OCI-LY1 (cell line): Measurements from ENCODE around the gene ZSWIM5.

ENCODE experiments used
- H2AFZ ChIP-seq: fragments of 200-600 bp; sonication (generic), shearing (Covaris generic); 2 replicates; pipeline ENCODE4 v1.6.0; 2014; ENCODE audit warnings: antibody characterized with exemption, mild to moderate bottlenecking, low read length
- H3F3A ChIP-seq: fragments of 200-600 bp; sonication (generic), shearing (Covaris generic); 2 replicates; pipeline ENCODE4 v1.6.0; 2014; ENCODE audit warnings: mild to moderate bottlenecking, antibody characterized with exemption, low read length, moderate library complexity; ENCODE audit not compliant: insufficient read depth
- H3K27ac ChIP-seq: fragments of 200-600 bp; sonication (generic); 2 replicates; pipeline ENCODE4 v1.5.1; 2014; ENCODE audit warnings: low read length, mixed run types, mild to moderate bottlenecking, low read depth; ENCODE audit not compliant: poor library complexity, severe bottlenecking
- H3K27me3 ChIP-seq: fragments of 200-600 bp; sonication (generic); 2 replicates; pipeline ENCODE4 v1.6.0; 2014; ENCODE audit warnings: antibody characterized with exemption, mild to moderate bottlenecking, low read length, moderate library complexity; ENCODE audit not compliant: insufficient read depth
- H3K36me3 ChIP-seq: fragments of 200-600 bp; sonication (generic); 2 replicates; pipeline ENCODE4 v1.6.1; 2014; ENCODE audit warnings: mild to moderate bottlenecking, antibody characterized with exemption, low read length, moderate library complexity, mixed read lengths; ENCODE audit not compliant: insufficient read depth
- H3K4me1 ChIP-seq: fragments of 200-600 bp; sonication (generic); 2 replicates; pipeline ENCODE4 v1.5.1; 2014; ENCODE audit warnings: mild to moderate bottlenecking, low read length, moderate library complexity; ENCODE audit not compliant: insufficient read depth, severe bottlenecking
- H3K4me2 ChIP-seq: fragments of 200-600 bp; sonication (generic), shearing (Covaris generic); 2 replicates; pipeline ENCODE4 v1.6.1; 2014; ENCODE audit warnings: low read length
- H3K4me3 ChIP-seq: fragments of 200-600 bp; sonication (generic); 2 replicates; pipeline ENCODE4 v1.5.1; 2014; ENCODE audit warnings: low read length, low read depth, mild to moderate bottlenecking, mixed read lengths; ENCODE audit not compliant: poor library complexity, severe bottlenecking
- H3K79me2 ChIP-seq: fragments of 200-600 bp; shearing (Covaris generic); 2 replicates; pipeline ENCODE4 v1.6.1; 2016; ENCODE audit warnings: mixed run types, low read length, mixed read lengths; ENCODE audit not compliant: insufficient read depth
- H3K9ac ChIP-seq: fragments of 200-600 bp; sonication (generic), shearing (Covaris generic); 2 replicates; pipeline ENCODE4 v1.6.1; 2014; ENCODE audit warnings: mild to moderate bottlenecking, low read length, mixed read lengths
- H3K9me2 ChIP-seq: fragments of 200-600 bp; sonication (generic), shearing (Covaris generic); 2 replicates; pipeline ENCODE4 v1.6.1; 2014; ENCODE audit warnings: low read depth, mild to moderate bottlenecking, low read length, mixed read lengths
- H3K9me3 ChIP-seq: fragments of 200-600 bp; shearing (Covaris generic); 2 replicates; pipeline ENCODE4 v1.6.1; 2014; ENCODE audit warnings: low read length, mixed read lengths
- H4K20me1 ChIP-seq: fragments of 200-600 bp; sonication (generic), shearing (Covaris generic); 2 replicates; pipeline ENCODE4 v1.6.0; 2016; ENCODE audit warnings: mild to moderate bottlenecking, low read length; ENCODE audit not compliant: insufficient read depth
- EZH2 ChIP-seq: fragments of 200-600 bp; sonication (generic), shearing (Covaris generic); IDR thresholded peaks from 2 replicates; pipeline ENCODE4 v1.8.0; 2017; ENCODE audit warnings: borderline replicate concordance, mixed run types, mild to moderate bottlenecking, antibody characterized with exemption, low read length, moderate library complexity, mixed read lengths
- TF ChIP-seq, protein P1 (sequence below): fragments of 200-600 bp; sonication (generic), shearing (Covaris generic); IDR thresholded peaks from 2 replicates; pipeline ENCODE4 v1.5.1; 2017; ENCODE audit warnings: mild to moderate bottlenecking, antibody characterized with exemption, low read length, moderate library complexity, mixed read lengths

Gene ZSWIM5

GRCh38 chr1:45213892-45214291 is 7.5 kb upstream of the ZSWIM5 start:
- H3F3A ChIP-seq: no peaks in the 10 kb centered on the region
- H3K36me3 ChIP-seq: no peaks in the 10 kb centered on the region
- H3K27ac ChIP-seq: no peak overlapping the region
- H3K27me3 ChIP-seq: no peaks in the 10 kb centered on the region
- H3K9me3 ChIP-seq: no peaks in the 10 kb centered on the region
- no peak overlapping the region for H3K4me3 ChIP-seq
- no peaks in the 10 kb centered on the region for H4K20me1 ChIP-seq
- H3K9me2 ChIP-seq: no peaks in the 10 kb centered on the region
- H3K4me2 ChIP-seq: no peak overlapping the region
- no peaks in the 10 kb centered on the region for H3K79me2 ChIP-seq
- no peaks in the 10 kb centered on the region for H3K4me1 ChIP-seq
- no peak overlapping the region for H2AFZ ChIP-seq
- no peak overlapping the region for H3K9ac ChIP-seq
- TF ChIP-seq, protein P1, sequence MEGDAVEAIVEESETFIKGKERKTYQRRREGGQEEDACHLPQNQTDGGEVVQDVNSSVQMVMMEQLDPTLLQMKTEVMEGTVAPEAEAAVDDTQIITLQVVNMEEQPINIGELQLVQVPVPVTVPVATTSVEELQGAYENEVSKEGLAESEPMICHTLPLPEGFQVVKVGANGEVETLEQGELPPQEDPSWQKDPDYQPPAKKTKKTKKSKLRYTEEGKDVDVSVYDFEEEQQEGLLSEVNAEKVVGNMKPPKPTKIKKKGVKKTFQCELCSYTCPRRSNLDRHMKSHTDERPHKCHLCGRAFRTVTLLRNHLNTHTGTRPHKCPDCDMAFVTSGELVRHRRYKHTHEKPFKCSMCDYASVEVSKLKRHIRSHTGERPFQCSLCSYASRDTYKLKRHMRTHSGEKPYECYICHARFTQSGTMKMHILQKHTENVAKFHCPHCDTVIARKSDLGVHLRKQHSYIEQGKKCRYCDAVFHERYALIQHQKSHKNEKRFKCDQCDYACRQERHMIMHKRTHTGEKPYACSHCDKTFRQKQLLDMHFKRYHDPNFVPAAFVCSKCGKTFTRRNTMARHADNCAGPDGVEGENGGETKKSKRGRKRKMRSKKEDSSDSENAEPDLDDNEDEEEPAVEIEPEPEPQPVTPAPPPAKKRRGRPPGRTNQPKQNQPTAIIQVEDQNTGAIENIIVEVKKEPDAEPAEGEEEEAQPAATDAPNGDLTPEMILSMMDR: no peak

DNA sequence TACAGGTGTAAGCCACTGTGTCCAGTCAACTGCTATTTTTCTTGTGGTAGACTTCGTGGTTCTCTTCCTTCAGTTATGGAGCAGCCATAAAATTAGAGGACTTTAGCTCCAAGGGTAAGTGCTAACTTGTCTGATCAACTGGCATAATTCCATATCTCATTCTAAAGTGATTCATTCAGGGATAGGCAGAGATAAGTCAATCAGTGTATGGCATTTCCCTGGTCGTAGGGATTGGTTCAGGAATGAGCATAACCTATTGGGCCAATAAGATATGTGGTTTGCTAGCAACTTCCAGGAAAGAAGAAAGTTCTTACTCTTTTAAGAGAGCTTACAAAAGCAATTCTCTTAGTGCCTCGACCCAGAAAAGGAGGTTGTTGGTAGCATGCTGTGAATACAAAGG is 4.7 kb upstream of the ZSWIM5 start:
- Histone ChIP-seq H3K27me3 (no peaks in the 10 kb centered on the region), H2AFZ (no peak overlapping the region), H3K9me2 (no peaks in the 10 kb centered on the region), H3K9me3 (no peaks in the 10 kb centered on the region), H3K79me2 (no peaks in the 10 kb centered on the region), H3K4me2 (no peak overlapping the region), H4K20me1 (no peaks in the 10 kb centered on the region), H3K9ac (no peak overlapping the region), H3F3A (no peaks in the 10 kb centered on the region), H3K27ac (no peak overlapping the region), H3K4me3 (no peak overlapping the region), H3K4me1 (peaks cover 7% of the 10 kb centered on the region), H3K36me3 (no peaks in the 10 kb centered on the region)
- no peak for TF ChIP-seq EZH2
- TF ChIP-seq, protein P1: no peak

- H3K9ac ChIP-seq: peak overlapping the region; percentile 61; the same call in 1 of the 2 replicates
- peak overlapping the region; percentile 96 for H3K4me2 ChIP-seq
- no peak overlapping the region for H3K27ac ChIP-seq
- no peaks in the 10 kb centered on the region for H3K9me3 ChIP-seq
- H3K27me3 ChIP-seq: no peaks in the 10 kb centered on the region
- H4K20me1 ChIP-seq: no peaks in the 10 kb centered on the region
- TF ChIP-seq, protein P1: no peak
- TF ChIP-seq EZH2: no peak
- peak overlapping the region; percentile 67 for H3K4me3 ChIP-seq
- H2AFZ ChIP-seq: no peak overlapping the region
- peaks cover 7% of the 10 kb centered on the region for H3K4me1 ChIP-seq
- no peaks in the 10 kb centered on the region for H3K36me3 ChIP-seq
- H3K9me2 ChIP-seq: no peaks in the 10 kb centered on the region
- H3F3A ChIP-seq: no peaks in the 10 kb centered on the region
- H3K79me2 ChIP-seq: no peaks in the 10 kb centered on the region
These were observed 611 bp upstream of the ZSWIM5 start for GRCh38 chr1:45206808-45207623.
